ENCODE measurements around the gene SNRPB. TPM values are rescaled to one million over a fixed set of nuclear protein-coding genes. Genes with fewer than 3 reads are reported as not detected.

SNRPB gene
- total and polyA plus RNA-seq, 10 donors = 102 to 262 (median 152) TPM

DNA sequence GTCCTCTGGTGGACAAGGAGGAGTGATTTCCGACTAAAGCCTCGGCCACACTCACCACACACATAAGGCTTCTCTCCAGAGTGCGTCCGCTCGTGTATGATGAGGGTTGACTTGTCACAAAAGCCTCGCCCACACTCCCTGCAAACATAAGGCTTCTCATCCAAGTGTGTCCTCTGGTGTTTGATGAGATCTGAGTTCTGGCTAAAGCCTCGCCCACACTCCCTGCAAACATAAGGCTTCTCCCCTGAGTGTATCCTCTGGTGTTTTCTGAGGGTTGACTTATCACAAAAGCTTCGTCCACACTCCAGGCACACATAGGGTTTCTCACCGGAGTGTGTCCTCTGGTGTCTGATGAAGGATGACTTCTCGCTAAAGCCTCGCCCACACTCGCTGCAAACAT lies 12.9 kb upstream of the SNRPB start:
- intact Hi-C loops (cut with DNase I; ENCODE audit: low total_unique reads) = no loop called here
- Histone ChIP-seq H3K9me3 (peaks cover 0 to 14% (median 9%) of the 10 kb centered on the region in 8 donors), H3K27me3 (replicated peaks in 1 of 7) (no peaks in the 10 kb centered on the region), H3K4me1 (no peaks in the 10 kb centered on the region), H3K27ac (no peak overlapping the region), H3K36me3 (peaks cover 3 to 91% (median 52%) of the 10 kb centered on the region in 6 donors), H3K4me3 (no peak overlapping the region)
- DNase-seq = no peak
- TF ChIP-seq POLR2A (IDR thresholded peaks at IDR 0.05) = no peak
- TF ChIP-seq, protein P1, sequence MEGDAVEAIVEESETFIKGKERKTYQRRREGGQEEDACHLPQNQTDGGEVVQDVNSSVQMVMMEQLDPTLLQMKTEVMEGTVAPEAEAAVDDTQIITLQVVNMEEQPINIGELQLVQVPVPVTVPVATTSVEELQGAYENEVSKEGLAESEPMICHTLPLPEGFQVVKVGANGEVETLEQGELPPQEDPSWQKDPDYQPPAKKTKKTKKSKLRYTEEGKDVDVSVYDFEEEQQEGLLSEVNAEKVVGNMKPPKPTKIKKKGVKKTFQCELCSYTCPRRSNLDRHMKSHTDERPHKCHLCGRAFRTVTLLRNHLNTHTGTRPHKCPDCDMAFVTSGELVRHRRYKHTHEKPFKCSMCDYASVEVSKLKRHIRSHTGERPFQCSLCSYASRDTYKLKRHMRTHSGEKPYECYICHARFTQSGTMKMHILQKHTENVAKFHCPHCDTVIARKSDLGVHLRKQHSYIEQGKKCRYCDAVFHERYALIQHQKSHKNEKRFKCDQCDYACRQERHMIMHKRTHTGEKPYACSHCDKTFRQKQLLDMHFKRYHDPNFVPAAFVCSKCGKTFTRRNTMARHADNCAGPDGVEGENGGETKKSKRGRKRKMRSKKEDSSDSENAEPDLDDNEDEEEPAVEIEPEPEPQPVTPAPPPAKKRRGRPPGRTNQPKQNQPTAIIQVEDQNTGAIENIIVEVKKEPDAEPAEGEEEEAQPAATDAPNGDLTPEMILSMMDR (IDR thresholded peaks at IDR 0.05 in 8 of 11, conservative IDR thresholded peaks at IDR 0.05 in 3 of 11) = no peak
- TF ChIP-seq POLR2AphosphoS5 (IDR thresholded peaks at IDR 0.05) = no peak
- 93 to 98% (median 96%) methylated on average over 12 of the region's 12 CpGs for WGBS, 5 donors

DNA sequence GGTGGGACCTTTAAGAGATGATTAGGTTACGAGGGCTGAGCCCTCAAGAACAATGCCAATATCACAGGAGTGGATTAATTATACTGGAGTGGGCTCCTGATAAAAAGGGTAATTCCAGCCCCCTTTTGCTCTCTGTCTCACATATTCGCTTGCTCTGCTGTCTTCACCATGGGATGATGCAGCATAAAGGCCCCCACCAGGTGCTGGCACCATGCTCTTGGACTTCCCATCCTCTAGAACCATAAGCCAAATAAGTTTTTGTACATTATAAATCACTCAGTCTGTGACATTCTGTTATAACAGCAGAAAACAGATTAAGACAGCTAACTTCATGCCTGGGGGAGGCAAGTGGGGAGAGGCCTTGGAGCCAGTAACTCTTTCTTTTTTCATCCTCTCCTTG lies 9.8 kb upstream of the SNRPB start:
- peaks cover 3 to 63% (median 32%) of the 10 kb centered on the region in 6 donors for H3K36me3 ChIP-seq
- no peaks in the 10 kb centered on the region for H3K27me3 ChIP-seq (replicated peaks in 1 of 7)
- DNase-seq = no peak
- H3K4me1 ChIP-seq = peaks cover 0 to 6% (median 0%) of the 10 kb centered on the region in 6 donors
- H3K9me3 ChIP-seq = peaks cover 0 to 14% (median 9%) of the 10 kb centered on the region in 8 donors
- 92 to 100% (median 95%) methylated on average over 2 of the region's 2 CpGs for WGBS, 5 donors
- no peak overlapping the region for H3K27ac ChIP-seq
- H3K4me3 ChIP-seq = no peak overlapping the region
- no peak for TF ChIP-seq POLR2A (IDR thresholded peaks at IDR 0.05)
- TF ChIP-seq POLR2AphosphoS5 (IDR thresholded peaks at IDR 0.05) = no peak
- TF ChIP-seq, protein P1 (IDR thresholded peaks at IDR 0.05 in 8 of 11, conservative IDR thresholded peaks at IDR 0.05 in 3 of 11) = no peak
- intact Hi-C loops (cut with DNase I; ENCODE audit: low total_unique reads) = no loop called here

DNA sequence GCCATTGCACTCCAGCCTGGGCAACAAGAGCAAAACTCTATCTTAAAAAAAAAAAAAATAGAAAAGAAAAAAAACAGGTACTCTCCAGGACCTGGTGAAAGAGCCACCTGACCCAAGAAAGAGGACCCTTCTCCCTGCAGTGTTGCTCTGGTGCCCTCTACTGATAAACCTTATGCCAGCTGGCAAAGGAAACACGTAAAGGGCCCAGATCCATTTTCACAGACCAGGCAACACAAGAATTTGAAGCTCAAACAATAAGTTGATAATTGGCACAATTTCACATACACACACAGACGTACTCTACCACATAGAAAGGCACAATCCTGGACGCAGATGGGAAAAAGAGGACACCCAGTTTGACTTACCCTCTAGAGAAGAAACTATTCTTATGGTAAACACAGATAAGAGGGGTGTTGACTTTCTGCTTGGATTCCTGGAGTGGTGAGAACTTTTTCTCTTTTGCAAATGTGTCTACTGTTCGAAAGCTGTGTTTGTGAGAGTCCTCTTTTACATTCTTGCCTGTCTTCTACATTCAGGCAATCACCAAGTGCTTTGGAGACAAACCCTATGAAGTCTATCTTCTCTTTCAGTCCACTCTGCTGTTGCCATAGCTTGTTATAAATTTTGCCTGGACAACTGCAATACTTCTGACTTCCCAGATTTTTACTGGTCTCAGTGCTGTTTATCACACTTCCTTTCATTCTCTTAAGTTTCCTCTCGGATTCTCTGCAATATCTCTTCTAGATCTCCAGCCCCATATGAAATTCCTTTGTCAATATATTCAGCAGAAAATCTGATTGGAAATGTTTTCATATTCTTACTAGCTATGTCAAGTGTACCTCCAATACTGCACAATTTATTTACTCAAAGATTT lies 6.4 kb upstream of the SNRPB start:
- intact Hi-C loops (cut with DNase I; ENCODE audit: low total_unique reads) = no loop called here
- Histone ChIP-seq H3K4me3 (no peak overlapping the region), H3K9me3 (peaks cover 0 to 14% (median 9%) of the 10 kb centered on the region in 8 donors), H3K4me1 (peaks cover 0 to 6% (median 0%) of the 10 kb centered on the region in 6 donors), H3K27me3 (replicated peaks in 1 of 7) (no peaks in the 10 kb centered on the region), H3K27ac (peak overlapping the region in 4 of 8 donors; percentile 5 to 53 (median 8)), H3K36me3 (peaks cover 0 to 29% (median 7%) of the 10 kb centered on the region in 6 donors)
- TF ChIP-seq POLR2A (IDR thresholded peaks at IDR 0.05) = no peak
- TF ChIP-seq POLR2AphosphoS5 (IDR thresholded peaks at IDR 0.05) = no peak
- TF ChIP-seq, protein P1 (IDR thresholded peaks at IDR 0.05 in 8 of 11, conservative IDR thresholded peaks at IDR 0.05 in 3 of 11) = no peak
- 84 to 91% (median 86%) methylated on average over 5 of the region's 5 CpGs for WGBS, 5 donors
- DNase-seq = no peak

Data from spleen (tissue), 11 donors.